Peyer's patch (tissue), 4 donors: ENCODE results near the gene SAMSN1.

ENCODE experiments used
- CTCF ChIP-seq, 6 experiments: fragments of 450-650 bp in 4 of 6; fragments of 200-600 bp in 2 of 6; sonication (generic) in 1 of 6; IDR thresholded peaks; one replicate each; pipeline ENCODE4 v1.5.1; 2017 to 2019; ENCODE audit warnings: antibody characterized with exemption in 6 of 6, mild to moderate bottlenecking in 3 of 6, moderate library complexity in 1 of 6
- POLR2A ChIP-seq, 2 donors: fragments of 450-650 bp; IDR thresholded peaks; one replicate each; pipeline ENCODE4 v1.5.1; 2017; ENCODE audit warnings: antibody characterized with exemption in 2 of 2, mild to moderate bottlenecking in 2 of 2, moderate library complexity in 2 of 2

- no peak for TF ChIP-seq CTCF (IDR thresholded peaks at IDR 0.05)
- no peak for TF ChIP-seq POLR2A (IDR thresholded peaks at IDR 0.05)
Observed at GRCh38 chr21:14526199-14526598, 19.9 kb downstream of the SAMSN1 start.
